Activated CD8-positive, alpha-beta memory T cell treated with anti-CD3 and anti-CD28 coated beads, Interleukin-2, amount 10 ng/mL, durations not matched to agents 7 days and 5 days (primary cell): ENCODE measurements around the gene TCF12. TPM values are rescaled to one million over a fixed set of nuclear protein-coding genes. Genes with fewer than 3 reads are reported as not detected.
"Not testable (repeated sequence)": the region's sequence is repeated elsewhere in the genome, so short reads cannot be mapped to it uniquely, and the experiment has no call there.

Experiments used
- ATAC-seq: fragments of 150-1000 bp; cut with Tn5 transposase; one replicate; pipeline ENCODE4 v1.10.0; 2021; ENCODE audit warnings: moderate library complexity
- CTCF ChIA-PET: fragments of 350-600 bp; sonication (Branson Sonifier 250); formaldehyde crosslinking; loops from one replicate; lab custom pipeline; 2021; ENCODE audit warnings: antibody characterized with exemption; lab: Charles Lee
- DNase-seq: peaks from one replicate; pipeline ENCODE4 v3.0.0-alpha.2; 2020
- H3K27ac Mint-ChIP-seq: one replicate; pipeline ENCODE4 v1.8.0; 2021; ENCODE audit warnings: mild to moderate bottlenecking, mixed read lengths
- H3K27me3 Mint-ChIP-seq: one replicate; pipeline ENCODE4 v1.8.0; 2021; ENCODE audit warnings: mixed read lengths
- H3K36me3 Mint-ChIP-seq: one replicate; pipeline ENCODE4 v1.8.0; 2021; ENCODE audit warnings: mild to moderate bottlenecking, mixed read lengths
- H3K4me1 Mint-ChIP-seq: one replicate; pipeline ENCODE4 v1.8.0; 2021; ENCODE audit warnings: mixed read lengths
- H3K4me3 Mint-ChIP-seq: one replicate; pipeline ENCODE4 v1.8.0; 2021; ENCODE audit warnings: mild to moderate bottlenecking, moderate library complexity, mixed read lengths
- H3K9me3 Mint-ChIP-seq: one replicate; pipeline ENCODE4 v1.8.0; 2022; ENCODE audit warnings: low read depth, mixed read lengths
- total RNA-seq, 2 experiments: library from RNA; stranded (reverse); gene quantifications; one replicate each; pipeline ENCODE4 v1.2.3, GENCODE V29; 2021

The TCF12 gene
- total RNA-seq, 2 experiments from 2014 or later, result 75.4 to 89.0 TPM

DNA sequence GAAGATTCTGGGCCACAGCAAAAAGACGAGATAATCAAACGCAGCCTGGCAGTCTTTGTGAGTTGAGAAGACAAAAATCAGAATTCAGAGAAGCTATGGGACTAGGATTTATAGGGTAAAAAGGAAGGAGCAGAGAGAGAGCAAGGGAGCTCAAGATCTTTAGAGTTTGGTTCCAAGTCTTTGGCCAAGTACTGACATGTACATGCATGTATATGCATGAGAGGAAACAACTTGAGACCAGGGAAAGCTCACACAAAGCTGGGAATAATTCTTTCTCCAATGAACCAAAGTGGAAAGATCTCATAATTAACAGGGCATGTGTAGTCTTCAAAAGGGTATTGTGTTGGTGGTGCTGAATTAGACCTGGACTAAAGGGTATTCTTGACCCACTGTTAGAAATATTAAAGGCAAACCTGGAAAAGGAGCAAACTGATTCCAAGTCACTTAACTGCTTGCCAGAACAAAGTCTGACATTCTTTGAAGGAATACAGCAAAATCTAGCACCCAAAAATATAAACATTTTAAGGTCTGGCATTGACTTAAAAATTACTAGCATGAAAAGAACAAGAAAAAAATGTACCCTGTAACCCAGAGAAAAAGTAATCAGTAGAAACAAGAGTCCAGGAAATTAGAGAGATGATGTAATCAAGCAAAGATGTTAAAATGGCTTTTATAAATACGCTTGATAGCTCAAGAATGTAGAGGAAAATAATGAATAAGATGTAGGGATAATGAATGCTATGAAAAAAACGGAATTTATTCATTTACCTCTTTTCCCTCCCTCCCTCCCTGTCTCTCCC, 231.8 kb downstream of the TCF12 start:
- H3K36me3 Mint-ChIP-seq, result peaks cover 51% of the 10 kb centered on the region
- DNase-seq (no peak), ATAC-seq (no peak)
- no peak overlapping the region for H3K4me3 Mint-ChIP-seq
- CTCF ChIA-PET, result interaction anchor here (2.3 to 2.5 kb wide), 2 partner anchors 14 to 156 kb away, joined by 6 to 7 read pairs; no protein-coding TSS in a partner anchor
- H3K27me3 Mint-ChIP-seq, result no peaks in the 10 kb centered on the region
- H3K9me3 Mint-ChIP-seq, result peaks cover 23% of the 10 kb centered on the region
- H3K4me1 Mint-ChIP-seq, result peaks cover 24% of the 10 kb centered on the region
- H3K27ac Mint-ChIP-seq, result no peak overlapping the region

DNA sequence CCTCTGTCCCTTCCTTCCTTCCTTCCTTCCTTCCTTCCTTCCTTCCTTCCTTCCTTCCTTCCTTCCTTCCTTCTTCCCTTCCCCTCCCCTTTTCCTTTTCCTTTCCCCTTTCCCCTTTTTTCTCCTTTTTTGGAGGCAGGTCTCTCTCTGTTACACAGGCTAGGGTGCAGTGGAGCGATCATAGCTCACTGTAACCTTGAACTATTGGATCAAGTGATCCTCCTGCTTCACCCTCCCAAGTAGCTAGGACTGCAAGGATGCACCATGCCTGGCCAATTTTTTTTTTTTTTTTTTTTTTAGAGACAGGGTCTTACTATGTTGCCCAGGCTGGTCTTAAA, 232.4 kb downstream of the TCF12 start:
- peaks cover 24% of the 10 kb centered on the region for H3K4me1 Mint-ChIP-seq
- not testable (repeated sequence) for H3K27me3 Mint-ChIP-seq, H3K27ac Mint-ChIP-seq, DNase-seq, ATAC-seq, H3K4me3 Mint-ChIP-seq
- peaks cover 51% of the 10 kb centered on the region for H3K36me3 Mint-ChIP-seq
- CTCF ChIA-PET, result interaction anchor here (2.3 to 2.5 kb wide), 2 partner anchors 15 to 156 kb away, joined by 6 to 7 read pairs; no protein-coding TSS in a partner anchor
- H3K9me3 Mint-ChIP-seq, result peaks cover 23% of the 10 kb centered on the region

DNA sequence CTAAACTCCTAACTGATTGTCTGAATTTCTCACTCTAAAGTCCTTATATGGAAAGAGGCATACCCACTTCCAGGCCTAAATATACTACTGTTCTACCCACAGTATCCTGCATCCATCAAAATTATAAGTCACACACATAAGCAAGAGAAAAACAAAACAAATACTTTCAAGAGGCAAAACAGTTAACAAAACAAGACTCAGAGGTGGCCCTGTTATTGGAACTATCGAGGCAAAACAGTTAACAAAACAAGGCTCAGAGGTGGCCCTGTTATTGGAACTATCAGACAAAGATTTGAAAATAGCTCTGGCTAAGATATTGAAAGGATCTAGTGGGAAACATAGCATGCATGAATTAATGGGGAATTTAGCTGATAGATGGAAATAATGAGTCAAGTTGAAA, 233.7 kb downstream of the TCF12 start:
- DNase-seq, result no peak
- Mint-ChIP-seq H3K4me1 (peaks cover 22% of the 10 kb centered on the region), H3K4me3 (no peak overlapping the region), H3K27ac (no peak overlapping the region), H3K27me3 (no peaks in the 10 kb centered on the region), H3K36me3 (peaks cover 51% of the 10 kb centered on the region), H3K9me3 (peaks cover 23% of the 10 kb centered on the region)
- ATAC-seq, result no peak
- CTCF ChIA-PET, result interaction anchor here (0.7 kb wide), 1 partner anchor 153 kb away, joined by 3 read pairs; no protein-coding TSS in a partner anchor

DNA sequence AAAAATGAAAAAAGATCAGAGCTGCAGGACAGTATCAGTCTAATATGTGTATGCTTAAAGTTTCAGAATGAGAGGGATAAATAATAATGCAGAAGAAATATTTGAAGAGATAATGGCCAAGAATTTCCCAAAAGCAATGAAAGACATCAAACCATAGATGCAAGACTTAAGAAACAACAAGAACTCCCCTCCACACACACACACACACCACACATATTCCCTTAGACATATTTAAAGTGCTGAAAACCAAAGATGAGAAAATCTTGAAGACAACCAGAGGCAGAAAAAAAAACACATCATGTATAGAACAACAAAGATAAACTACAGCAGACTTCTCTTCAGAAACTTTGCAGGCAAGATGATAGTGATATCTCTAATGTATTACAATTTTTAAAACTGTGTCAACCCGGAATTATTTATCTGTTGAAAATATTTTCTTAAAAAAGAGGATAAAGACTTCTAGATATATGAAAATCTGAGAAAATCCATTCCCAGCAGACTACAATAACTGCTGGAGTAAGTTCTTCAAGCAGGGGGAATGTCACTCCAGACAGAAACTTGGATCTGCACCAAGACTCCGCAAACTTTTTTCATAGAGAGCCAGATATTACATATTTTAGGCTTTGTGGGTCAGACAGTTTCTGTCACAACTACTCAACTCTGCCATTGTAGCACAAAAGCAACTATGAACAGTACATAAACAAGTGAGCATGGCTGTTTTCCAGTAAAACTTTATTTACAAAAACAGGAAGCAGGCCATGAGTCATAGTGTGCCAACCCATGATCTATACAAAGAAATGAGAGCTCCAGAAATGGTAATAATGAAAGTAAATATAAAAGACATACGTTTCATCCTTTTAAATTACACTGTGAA, 234.5 kb downstream of the TCF12 start:
- peak overlapping the region; percentile 58 for H3K27ac Mint-ChIP-seq
- peak; percentile 80 for ATAC-seq

DNA sequence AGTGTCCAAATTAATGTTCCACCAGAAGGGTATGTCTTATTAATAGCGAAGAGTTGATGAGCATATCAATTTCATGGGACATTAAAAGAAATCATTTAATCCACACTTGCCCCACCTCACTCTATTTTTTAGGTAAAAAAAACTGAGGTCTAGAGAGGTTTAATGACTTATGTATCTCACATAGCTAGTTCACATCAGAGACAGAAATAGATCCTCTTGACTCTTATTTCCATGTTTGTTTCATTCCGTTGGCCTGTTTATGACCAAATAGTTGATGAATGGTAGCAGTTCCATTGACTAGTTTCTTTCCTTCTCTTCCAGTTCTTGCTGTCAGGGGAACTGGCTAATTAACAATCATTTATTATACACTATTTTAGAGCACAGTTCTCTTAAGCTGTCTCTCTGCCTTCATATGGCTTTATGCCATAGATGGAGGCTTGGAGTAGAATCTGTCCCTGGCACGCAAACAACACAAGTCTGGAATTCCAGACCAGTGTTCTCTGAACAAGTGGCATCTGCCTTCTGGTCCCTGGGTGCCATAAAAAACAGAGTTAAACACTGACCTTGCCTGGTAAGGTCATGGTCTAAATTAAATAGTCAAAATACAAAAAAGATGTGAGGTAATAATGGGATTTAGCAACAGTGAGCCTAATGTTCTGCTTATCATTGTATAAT, 237.9 kb downstream of the TCF12 start:
- Mint-ChIP-seq H3K4me1 (peaks cover 22% of the 10 kb centered on the region), H3K36me3 (peaks cover 39% of the 10 kb centered on the region), H3K4me3 (no peak overlapping the region), H3K27ac (no peak overlapping the region), H3K9me3 (peaks cover 15% of the 10 kb centered on the region), H3K27me3 (no peaks in the 10 kb centered on the region)
- no peak for DNase-seq
- CTCF ChIA-PET, result interaction anchor here (2.4 kb wide), 1 partner anchor 9 kb away, joined by 7 read pairs; no protein-coding TSS in a partner anchor
- ATAC-seq, result no peak

More for the DNA sequence above, 234.5 kb downstream of the TCF12 start:
- Mint-ChIP-seq H3K4me3 (no peak overlapping the region), H3K36me3 (peaks cover 51% of the 10 kb centered on the region), H3K27me3 (no peaks in the 10 kb centered on the region), H3K9me3 (peaks cover 23% of the 10 kb centered on the region), H3K4me1 (peaks cover 22% of the 10 kb centered on the region)
- CTCF ChIA-PET, result interaction anchor here (1.0 to 1.1 kb wide), 2 partner anchors 10 to 153 kb away, joined by 3 to 4 read pairs; no protein-coding TSS in a partner anchor
- peak; percentile 51 for DNase-seq

DNA sequence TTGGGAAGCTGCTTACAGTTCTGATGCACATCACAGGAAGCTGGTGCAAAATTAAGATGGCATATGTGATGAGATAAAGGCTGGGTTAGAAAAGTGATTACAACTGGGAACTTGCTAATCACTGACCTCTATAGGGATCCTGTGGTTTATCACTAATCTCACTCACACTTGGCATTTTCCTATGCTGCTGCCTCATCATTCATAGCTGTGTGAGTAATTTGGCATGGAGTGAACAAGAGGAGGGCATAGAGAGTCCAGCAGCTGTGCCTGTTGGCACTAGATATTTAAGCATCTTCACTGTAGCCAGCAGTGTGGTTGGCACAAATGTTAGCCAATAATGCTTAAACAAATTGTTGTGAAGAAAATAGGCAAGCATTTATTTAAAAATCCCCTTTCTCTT, 240.1 kb downstream of the TCF12 start:
- no peak overlapping the region for H3K4me3 Mint-ChIP-seq
- H3K4me1 Mint-ChIP-seq, result peaks cover 5% of the 10 kb centered on the region
- H3K27ac Mint-ChIP-seq, result no peak overlapping the region
- peaks cover 3% of the 10 kb centered on the region for H3K9me3 Mint-ChIP-seq
- ATAC-seq, result no peak
- peaks cover 17% of the 10 kb centered on the region for H3K36me3 Mint-ChIP-seq
- no peaks in the 10 kb centered on the region for H3K27me3 Mint-ChIP-seq
- DNase-seq, result no peak
- CTCF ChIA-PET, result no interaction called here

DNA sequence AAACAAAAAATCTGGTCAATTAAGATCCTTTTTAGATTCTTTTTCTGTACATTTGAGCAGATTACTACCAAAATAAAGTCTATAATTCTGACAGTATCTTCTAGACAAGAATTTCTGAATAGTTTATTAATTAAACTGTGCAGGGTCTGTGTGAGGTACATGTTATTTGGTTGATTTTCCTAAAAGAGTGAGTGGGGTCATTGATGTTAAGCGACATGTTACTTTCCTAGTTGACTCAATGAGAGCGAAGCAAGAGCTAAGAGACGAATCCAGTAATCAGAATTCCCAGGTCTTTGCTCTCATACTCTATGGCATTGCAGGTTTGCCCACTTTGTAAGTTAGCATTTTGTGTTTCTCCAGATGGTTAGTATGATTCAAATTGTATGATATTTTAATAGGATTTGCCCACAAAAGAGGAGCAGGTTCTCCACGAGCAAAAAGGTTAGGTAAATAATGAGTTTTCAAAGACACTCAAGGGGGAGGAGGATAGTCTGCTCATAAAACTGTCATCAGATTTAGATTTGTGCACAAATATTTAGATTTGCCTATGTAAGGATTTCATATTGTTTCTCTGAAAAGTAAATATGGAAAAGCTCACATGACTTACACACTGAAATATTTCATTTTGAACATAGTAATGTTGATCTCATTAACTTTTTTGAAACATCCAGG, 240.7 kb downstream of the TCF12 start:
- peaks cover 14% of the 10 kb centered on the region for H3K36me3 Mint-ChIP-seq
- peaks cover 3% of the 10 kb centered on the region for H3K9me3 Mint-ChIP-seq
- no peak overlapping the region for H3K4me3 Mint-ChIP-seq
- ATAC-seq, result no peak
- H3K27ac Mint-ChIP-seq, result no peak overlapping the region
- CTCF ChIA-PET, result no interaction called here
- H3K4me1 Mint-ChIP-seq, result peaks cover 4% of the 10 kb centered on the region
- DNase-seq, result no peak
- no peaks in the 10 kb centered on the region for H3K27me3 Mint-ChIP-seq

DNA sequence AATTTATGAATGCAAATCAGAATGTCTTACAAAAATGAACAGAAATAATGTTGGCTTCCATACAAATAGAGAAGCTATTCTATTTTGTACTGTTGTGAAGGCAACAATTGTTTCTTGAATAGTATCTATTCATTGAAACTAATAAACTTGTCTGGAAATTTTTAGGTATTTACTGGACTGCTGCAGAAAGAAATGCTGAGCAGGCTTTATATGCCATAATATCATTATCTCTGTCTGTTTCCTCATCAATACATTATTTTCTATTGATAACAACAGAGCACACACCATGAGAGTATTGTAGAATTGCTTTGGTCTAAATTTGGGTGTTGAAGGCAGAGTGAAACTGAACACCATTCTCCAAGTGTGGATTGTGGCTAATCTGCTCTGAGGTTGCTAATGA, 241.3 kb downstream of the TCF12 start:
- H3K9me3 Mint-ChIP-seq, result no peaks in the 10 kb centered on the region
- H3K36me3 Mint-ChIP-seq, result peaks cover 13% of the 10 kb centered on the region
- CTCF ChIA-PET, result no interaction called here
- no peaks in the 10 kb centered on the region for H3K27me3 Mint-ChIP-seq
- no peak for ATAC-seq
- no peak overlapping the region for H3K27ac Mint-ChIP-seq
- no peak for DNase-seq
- H3K4me3 Mint-ChIP-seq, result no peak overlapping the region
- H3K4me1 Mint-ChIP-seq, result no peaks in the 10 kb centered on the region

DNA sequence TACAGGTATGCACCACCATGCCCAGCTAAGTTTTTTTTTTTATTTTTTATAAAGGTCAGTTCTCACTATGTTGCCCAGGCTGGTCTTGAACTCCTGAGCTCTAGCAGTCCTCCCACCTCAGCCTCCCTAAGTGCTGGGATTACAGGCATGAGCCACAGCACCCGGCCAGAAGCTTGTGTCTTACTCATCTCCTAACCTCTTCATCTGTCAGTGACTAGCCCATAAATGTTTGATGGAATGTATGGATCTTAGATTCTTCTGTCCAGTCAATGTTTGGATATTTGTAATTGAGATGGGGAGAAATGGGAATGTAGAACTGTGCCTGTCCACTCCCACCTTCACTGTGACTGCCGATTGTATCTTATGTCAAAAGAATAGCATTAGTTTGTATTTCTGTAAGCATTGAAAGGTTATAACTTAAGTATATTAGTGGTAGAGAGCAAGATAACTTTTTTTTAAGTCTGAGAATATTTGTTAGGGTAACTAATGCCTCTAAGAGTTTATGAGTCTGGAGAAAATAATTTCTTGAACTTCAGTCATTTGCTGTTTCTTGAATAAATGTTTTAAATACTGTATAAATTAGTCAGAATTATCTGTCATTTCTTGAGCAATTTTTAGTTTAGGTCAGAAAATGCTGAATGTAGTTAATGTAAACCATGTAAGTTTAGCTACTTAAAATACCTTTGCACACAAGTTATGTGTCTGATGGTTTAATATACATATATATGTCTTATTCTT, 242.5 kb downstream of the TCF12 start:
- no peak for ATAC-seq
- Mint-ChIP-seq H3K9me3 (no peaks in the 10 kb centered on the region), H3K4me1 (peaks cover 1% of the 10 kb centered on the region), H3K4me3 (no peak overlapping the region), H3K27ac (no peak overlapping the region), H3K27me3 (no peaks in the 10 kb centered on the region), H3K36me3 (peaks cover 10% of the 10 kb centered on the region)
- DNase-seq, result no peak
- CTCF ChIA-PET, result interaction anchor here (1.0 to 1.4 kb wide), 2 partner anchors 13 to 15 kb away, joined by 3 to 4 read pairs; no protein-coding TSS in a partner anchor

DNA sequence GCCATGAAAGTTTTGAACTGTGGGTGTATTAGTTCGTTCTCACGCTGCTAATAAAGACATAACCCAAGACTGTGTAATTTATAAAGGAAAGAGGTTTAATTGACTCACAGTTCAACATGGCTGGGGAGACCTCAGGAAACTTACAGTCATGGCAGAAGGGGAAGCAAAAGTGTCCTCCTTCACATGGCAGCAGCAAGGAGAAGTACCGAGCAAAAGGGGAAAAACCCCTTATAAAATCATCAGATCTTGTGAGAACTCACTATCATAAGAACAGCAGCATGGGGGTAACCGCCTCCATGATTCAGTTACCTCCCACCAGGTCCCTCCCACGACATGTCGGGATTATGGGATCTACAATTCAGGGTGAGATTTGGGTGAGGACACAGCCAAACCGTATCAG, 245.8 kb downstream of the TCF12 start:
- H3K4me3 Mint-ChIP-seq, ATAC-seq, H3K27me3 Mint-ChIP-seq, H3K4me1 Mint-ChIP-seq, H3K27ac Mint-ChIP-seq, DNase-seq, CTCF ChIA-PET, H3K9me3 Mint-ChIP-seq: not testable (repeated sequence)
- H3K36me3 Mint-ChIP-seq, result peaks cover 12% of the 10 kb centered on the region

DNA sequence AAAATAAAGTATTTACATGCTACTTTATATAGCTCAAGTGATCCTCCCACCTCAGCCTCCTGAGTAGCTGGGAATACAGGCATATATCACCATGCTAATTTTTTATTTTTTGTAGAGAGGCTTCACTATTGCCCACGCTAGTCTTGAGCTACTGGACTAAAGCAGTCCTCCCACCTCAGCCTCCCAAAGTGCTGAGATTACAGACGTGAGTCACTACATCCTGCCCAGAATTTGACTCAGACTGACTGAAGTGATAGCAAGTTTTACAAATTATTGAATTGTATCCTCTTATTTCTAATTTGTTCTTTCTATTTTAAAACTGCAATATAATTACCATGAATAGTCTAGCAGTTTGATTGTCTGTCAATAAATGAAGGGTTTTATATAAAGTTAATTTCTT, 247.5 kb downstream of the TCF12 start:
- H3K27me3 Mint-ChIP-seq, result no peaks in the 10 kb centered on the region
- H3K27ac Mint-ChIP-seq, result no peak overlapping the region
- H3K36me3 Mint-ChIP-seq, result peaks cover 8% of the 10 kb centered on the region
- H3K9me3 Mint-ChIP-seq, result no peaks in the 10 kb centered on the region
- no peak overlapping the region for H3K4me3 Mint-ChIP-seq
- DNase-seq, result no peak
- CTCF ChIA-PET, result interaction anchor here (1.1 kb wide), 1 partner anchor 140 kb away, joined by 3 read pairs; no protein-coding TSS in a partner anchor
- no peak for ATAC-seq
- peaks cover 1% of the 10 kb centered on the region for H3K4me1 Mint-ChIP-seq

DNA sequence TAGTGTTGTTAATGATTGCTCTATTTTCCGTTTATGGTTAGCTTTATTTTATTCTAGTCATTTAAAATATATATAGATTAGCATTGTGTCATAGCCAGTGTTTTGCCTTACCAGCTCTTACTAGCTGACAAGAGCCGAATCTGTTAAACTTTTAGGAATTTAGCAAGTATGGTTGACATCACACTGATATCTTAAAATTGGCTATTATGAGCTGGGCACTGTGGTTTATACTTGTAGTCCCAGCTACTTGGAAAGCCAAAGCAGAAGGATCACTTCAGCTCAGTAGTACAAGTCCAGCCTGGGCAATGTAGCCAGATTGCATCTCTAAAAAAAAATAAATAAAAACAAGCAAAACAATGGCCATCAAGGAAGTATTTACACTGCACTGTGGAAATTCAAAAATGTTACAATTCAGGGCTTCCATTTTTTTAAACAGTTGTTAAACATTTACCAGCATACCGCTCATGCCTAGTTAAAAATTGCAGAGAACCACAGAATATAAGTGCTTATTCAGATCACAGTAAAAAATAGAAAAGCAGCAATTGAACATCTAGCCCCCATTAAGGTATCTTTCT, 249.5 kb downstream of the TCF12 start:
- peaks cover 4% of the 10 kb centered on the region for H3K4me1 Mint-ChIP-seq
- ATAC-seq (no peak), DNase-seq (no peak)
- no peaks in the 10 kb centered on the region for H3K27me3 Mint-ChIP-seq
- H3K27ac Mint-ChIP-seq, result no peak overlapping the region
- H3K4me3 Mint-ChIP-seq, result no peak overlapping the region
- H3K9me3 Mint-ChIP-seq, result no peaks in the 10 kb centered on the region
- H3K36me3 Mint-ChIP-seq, result peaks cover 10% of the 10 kb centered on the region
- CTCF ChIA-PET, result no interaction called here
